Body of pancreas (tissue), 4 donors: Measurements from ENCODE around the gene SORCS2.

Experiments used
- POLR2A ChIP-seq, 3 donors: fragments of 450-650 bp; IDR thresholded peaks; one replicate each; pipeline ENCODE4 v1.6.1; 2016; ENCODE audit warnings: antibody characterized with exemption in 3 of 3, mild to moderate bottlenecking in 2 of 3
- TF ChIP-seq, protein P1 (sequence below), 7 experiments: fragments of 450-650 bp in 4 of 7; fragments of 200-600 bp in 3 of 7; sonication (generic) in 3 of 7; IDR thresholded peaks; one replicate each; pipeline ENCODE4 v1.5.1; 2016 to 2019; ENCODE audit warnings: antibody characterized with exemption in 7 of 7

DNA sequence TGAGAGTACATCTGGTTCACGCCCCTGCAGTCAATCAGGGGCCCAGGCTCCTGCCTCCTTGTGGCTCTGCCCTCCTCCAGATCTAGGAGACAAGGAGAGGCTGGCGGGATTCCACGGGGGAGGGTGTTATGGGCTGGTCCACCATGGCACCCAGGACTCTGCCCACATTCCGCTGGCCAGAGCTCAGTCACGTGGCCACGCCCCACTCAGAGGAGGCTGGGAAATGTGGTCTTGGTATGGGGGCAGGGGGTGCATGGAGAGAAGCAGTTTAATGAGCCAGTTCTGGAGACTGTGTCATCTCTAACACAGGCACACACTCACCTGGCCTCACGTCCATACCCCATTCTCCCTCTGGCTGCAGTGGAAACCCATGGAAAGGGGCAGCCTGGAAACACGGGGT lies 273.9 kb downstream of the SORCS2 start:
- TF ChIP-seq, protein P1, sequence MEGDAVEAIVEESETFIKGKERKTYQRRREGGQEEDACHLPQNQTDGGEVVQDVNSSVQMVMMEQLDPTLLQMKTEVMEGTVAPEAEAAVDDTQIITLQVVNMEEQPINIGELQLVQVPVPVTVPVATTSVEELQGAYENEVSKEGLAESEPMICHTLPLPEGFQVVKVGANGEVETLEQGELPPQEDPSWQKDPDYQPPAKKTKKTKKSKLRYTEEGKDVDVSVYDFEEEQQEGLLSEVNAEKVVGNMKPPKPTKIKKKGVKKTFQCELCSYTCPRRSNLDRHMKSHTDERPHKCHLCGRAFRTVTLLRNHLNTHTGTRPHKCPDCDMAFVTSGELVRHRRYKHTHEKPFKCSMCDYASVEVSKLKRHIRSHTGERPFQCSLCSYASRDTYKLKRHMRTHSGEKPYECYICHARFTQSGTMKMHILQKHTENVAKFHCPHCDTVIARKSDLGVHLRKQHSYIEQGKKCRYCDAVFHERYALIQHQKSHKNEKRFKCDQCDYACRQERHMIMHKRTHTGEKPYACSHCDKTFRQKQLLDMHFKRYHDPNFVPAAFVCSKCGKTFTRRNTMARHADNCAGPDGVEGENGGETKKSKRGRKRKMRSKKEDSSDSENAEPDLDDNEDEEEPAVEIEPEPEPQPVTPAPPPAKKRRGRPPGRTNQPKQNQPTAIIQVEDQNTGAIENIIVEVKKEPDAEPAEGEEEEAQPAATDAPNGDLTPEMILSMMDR (IDR thresholded peaks at IDR 0.05): no peak
- TF ChIP-seq POLR2A (IDR thresholded peaks at IDR 0.05): no peak
